GM19468 (cell line): ENCODE measurements around the gene CELSR3.

Source experiments
- ATAC-seq: cut with Tn5 transposase; IDR thresholded peaks from one replicate; pipeline ENCODE4 v1.9.1; 2021; ENCODE audit warnings: mild to moderate bottlenecking, moderate library complexity, moderate number of reproducible peaks; ENCODE audit not compliant: unreplicated experiment; ENCODE audit errors: extremely low read depth

CELSR3 gene

GRCh38 chr3:48662145-48662752, 437 bp downstream of the CELSR3 start:
- no peak for ATAC-seq

GRCh38 chr3:48661501-48662144, 1.1 kb downstream of the CELSR3 start:
- no peak for ATAC-seq

- ATAC-seq: no peak
Measured at GRCh38 chr3:48660800-48661400, 1.8 kb downstream of the CELSR3 start.

- ATAC-seq: no peak
Measured at GRCh38 chr3:48656841-48657281, 5.8 kb downstream of the CELSR3 start.

GRCh38 chr3:48656061-48656840, 6.4 kb downstream of the CELSR3 start:
- peak; percentile 33 for ATAC-seq

- ATAC-seq: no peak
Measured at GRCh38 chr3:48655606-48656005, 7.1 kb downstream of the CELSR3 start.

- ATAC-seq: no peak
Measured at GRCh38 chr3:48655063-48655462, 7.6 kb downstream of the CELSR3 start.

- ATAC-seq: no peak
Measured at GRCh38 chr3:48652923-48653715, 9.6 kb downstream of the CELSR3 start.

- no peak for ATAC-seq
Measured at GRCh38 chr3:48651771-48652170, 10.9 kb downstream of the CELSR3 start.

GRCh38 chr3:48650723-48651122, 12.0 kb downstream of the CELSR3 start:
- no peak for ATAC-seq

GRCh38 chr3:48648188-48648850, 14.4 kb downstream of the CELSR3 start:
- no peak for ATAC-seq

- no peak for ATAC-seq
Measured at GRCh38 chr3:48647714-48648113, 15.0 kb downstream of the CELSR3 start.

- ATAC-seq: no peak
Measured at GRCh38 chr3:48644898-48645760, 17.6 kb downstream of the CELSR3 start.

GRCh38 chr3:48642605-48643004, 20.1 kb downstream of the CELSR3 start:
- ATAC-seq: no peak

GRCh38 chr3:48641396-48641795, 21.3 kb downstream of the CELSR3 start:
- no peak for ATAC-seq

GRCh38 chr3:48639944-48640606, 22.6 kb downstream of the CELSR3 start:
- ATAC-seq: no peak

- ATAC-seq: no peak
Measured at GRCh38 chr3:48637305-48637704, 25.4 kb downstream of the CELSR3 start.

GRCh38 chr3:48636149-48636655, 26.5 kb downstream of the CELSR3 start:
- ATAC-seq: no peak
